SK-N-SH (cell line): ENCODE measurements around the gene ADIPOR2. TPM values are rescaled to one million over a fixed set of nuclear protein-coding genes. Genes with fewer than 3 reads are reported as not detected.
A peak's percentile ranks its signal among the peaks of the same experiment; 100 is the strongest.

ENCODE experiments used
- CTCF ChIA-PET: fragments of 300-600, 350-600 bp; formaldehyde crosslinking; extraction: SDS; loops from one replicate; lab custom pipeline; 2021; lab: Yijun Ruan, JAX
- POLR2A ChIA-PET: fragments of 350-600 bp; sonication (Branson Sonifier 250); formaldehyde crosslinking; extraction: SDS; loops from one replicate; lab custom pipeline; 2020; ENCODE audit warnings: antibody characterized with exemption, inconsistent platforms; lab: Yijun Ruan, JAX
- DNase-seq: peaks from one replicate; pipeline ENCODE4 v3.0.0; 2012
- H2AFZ ChIP-seq: fragments of 200-600 bp; sonication (generic); 2 replicates; pipeline ENCODE4 v1.8.1; 2016; ENCODE audit warnings: antibody characterized with exemption, mild to moderate bottlenecking, low read depth
- H3F3A ChIP-seq: fragments of 200-600 bp; sonication (generic); replicated peaks from 2 replicates; pipeline ENCODE3; 2016; ENCODE audit warnings: antibody characterized with exemption, mild to moderate bottlenecking; ENCODE audit not compliant: insufficient read depth
- H3K27ac ChIP-seq, 2 experiments: fragments of 200-500 bp in 1 of 2; fragments of 200-600 bp in 1 of 2; sonication (Bioruptor generic) in 1 of 2; sonication (generic), shearing (Covaris generic) in 1 of 2; 2 replicates each; pipeline versions ENCODE4 v1.5.1 to v1.6.1; 2014 to 2016; ENCODE audit warnings: low read depth in 2 of 2, inconsistent platforms in 1 of 2, low read length in 1 of 2, mild to moderate bottlenecking in 1 of 2, mixed read lengths in 1 of 2
- H3K27me3 ChIP-seq: fragments of 200-600 bp; sonication (generic), shearing (Covaris generic); 2 replicates; pipeline ENCODE4 v1.6.1; 2016; ENCODE audit warnings: mixed run types; ENCODE audit not compliant: insufficient read depth
- H3K36me3 ChIP-seq, 2 experiments: fragments of 200-500 bp in 1 of 2; fragments of 200-600 bp in 1 of 2; sonication (Bioruptor generic) in 1 of 2; sonication (generic) in 1 of 2; replicated peaks in 1 of 2; 2 replicates each; pipeline versions ENCODE3 to v1.5.1; 2014 to 2016; ENCODE audit warnings: low read length in 1 of 2, mild to moderate bottlenecking in 1 of 2; ENCODE audit not compliant: insufficient read depth in 2 of 2, control insufficient read depth in 1 of 2
- H3K4me1 ChIP-seq, 2 experiments: fragments of 200-500 bp in 1 of 2; fragments of 200-600 bp in 1 of 2; sonication (Bioruptor generic) in 1 of 2; sonication (generic), shearing (Covaris generic) in 1 of 2; 2 replicates each; pipeline versions ENCODE4 v1.5.1 to v1.6.1; 2014 to 2016; ENCODE audit warnings: low read depth in 1 of 2, low read length in 1 of 2, mixed run types in 1 of 2; ENCODE audit not compliant: insufficient read depth in 2 of 2, control insufficient read depth in 1 of 2
- H3K4me2 ChIP-seq: fragments of 200-600 bp; sonication (generic), shearing (Covaris generic); 2 replicates; pipeline ENCODE4 v1.6.1; 2017; ENCODE audit warnings: mixed run types
- H3K4me3 ChIP-seq, 2 experiments: fragments of 200-500 bp in 1 of 2; fragments of 200-600 bp in 1 of 2; sonication (Bioruptor generic) in 1 of 2; sonication (generic), shearing (Covaris generic) in 1 of 2; 2 replicates each; pipeline versions ENCODE4 v1.5.1 to v1.8.1; 2014 to 2016; ENCODE audit warnings: low read depth in 2 of 2, inconsistent platforms in 1 of 2, low read length in 1 of 2, mild to moderate bottlenecking in 1 of 2, mixed read lengths in 1 of 2, moderate library complexity in 1 of 2
- H3K79me2 ChIP-seq: fragments of 200-600 bp; sonication (generic); 2 replicates; pipeline ENCODE4 v1.8.1; 2017; ENCODE audit warnings: mild to moderate bottlenecking; ENCODE audit not compliant: insufficient read depth
- H3K9ac ChIP-seq: fragments of 200-600 bp; sonication (generic); 2 replicates; pipeline ENCODE4 v1.6.1; 2017; ENCODE audit warnings: mixed run types
- H3K9me2 ChIP-seq: fragments of 200-600 bp; sonication (generic); 2 replicates; pipeline ENCODE4 v1.6.1; 2017; ENCODE audit warnings: mixed run types
- H3K9me3 ChIP-seq: fragments of 200-600 bp; sonication (generic); 2 replicates; pipeline ENCODE4 v1.6.1; 2017; ENCODE audit warnings: mixed run types, mild to moderate bottlenecking, moderate library complexity
- H4K20me1 ChIP-seq: fragments of 200-600 bp; sonication (generic); 2 replicates; pipeline ENCODE4 v1.6.1; 2017; ENCODE audit warnings: mild to moderate bottlenecking, mixed run types; ENCODE audit not compliant: insufficient read depth
- EZH2phosphoT487 ChIP-seq: fragments of 200-600 bp; sonication (generic); IDR thresholded peaks from 2 replicates; pipeline ENCODE4 v1.6.1; 2017; ENCODE audit warnings: low read depth, mixed run types, mild to moderate bottlenecking, antibody characterized with exemption, moderate library complexity, borderline replicate concordance
- FOXJ3 ChIP-seq: sonication (generic); formaldehyde crosslinking; IDR thresholded peaks from 2 replicates; pipeline ENCODE4 v1.5.1; 2020; ENCODE audit warnings: mild to moderate bottlenecking, missing genetic modification reagents
- MXI1 ChIP-seq: IDR thresholded peaks from 2 replicates; pipeline ENCODE4 v1.6.1; 2012; ENCODE audit warnings: mild to moderate bottlenecking, low read depth, low read length, improper control_type of control experiment
- RAD21 ChIP-seq: IDR thresholded peaks from 2 replicates; pipeline ENCODE4 v1.6.1; 2012; ENCODE audit warnings: mild to moderate bottlenecking, low read length
- RCOR1 ChIP-seq: fragments of 150-350 bp; IDR thresholded peaks from 2 replicates; pipeline ENCODE4 v1.6.1; 2017; ENCODE audit warnings: antibody characterized with exemption, low read length
- SMC3 ChIP-seq: IDR thresholded peaks from 2 replicates; pipeline ENCODE4 v1.6.1; 2012; ENCODE audit warnings: low read depth, low read length, improper control_type of control experiment
- TEAD4 ChIP-seq: IDR thresholded peaks from 2 replicates; pipeline ENCODE4 v1.4.0; 2012; ENCODE audit warnings: mild to moderate bottlenecking, borderline replicate concordance; ENCODE audit not compliant: insufficient read depth
- WGBS: methylation state at CpG from one replicate; pipeline ENCODE4 v1.1.6; 2017; ENCODE audit warnings: low lambda C conversion rate; 5-methylcytosine and 5-hydroxymethylcytosine counted together
- polyA plus RNA-seq, 3 experiments: library from polyadenylated mRNA; depleted of rRNA; stranded (reverse); fragments of >200 nt; gene quantifications; 2 replicates each; pipeline ENCODE4 v1.2.3, GENCODE V29; 2012
- TF ChIP-seq, protein P1 (sequence below): fragments of 150-350 bp; IDR thresholded peaks from 2 replicates; pipeline ENCODE4 v1.6.1; 2017; ENCODE audit warnings: antibody characterized with exemption, low read length, low read depth, borderline replicate concordance
- TF ChIP-seq, protein P2 (sequence below): IDR thresholded peaks from 2 replicates; pipeline ENCODE4 v1.6.1; 2012; ENCODE audit warnings: mild to moderate bottlenecking, low read depth, low read length, moderate library complexity

The ADIPOR2 gene
- polyA plus RNA-seq, 1 of the 3 experiments (the other 2 are of a cell fraction) = 17.1 TPM

DNA sequence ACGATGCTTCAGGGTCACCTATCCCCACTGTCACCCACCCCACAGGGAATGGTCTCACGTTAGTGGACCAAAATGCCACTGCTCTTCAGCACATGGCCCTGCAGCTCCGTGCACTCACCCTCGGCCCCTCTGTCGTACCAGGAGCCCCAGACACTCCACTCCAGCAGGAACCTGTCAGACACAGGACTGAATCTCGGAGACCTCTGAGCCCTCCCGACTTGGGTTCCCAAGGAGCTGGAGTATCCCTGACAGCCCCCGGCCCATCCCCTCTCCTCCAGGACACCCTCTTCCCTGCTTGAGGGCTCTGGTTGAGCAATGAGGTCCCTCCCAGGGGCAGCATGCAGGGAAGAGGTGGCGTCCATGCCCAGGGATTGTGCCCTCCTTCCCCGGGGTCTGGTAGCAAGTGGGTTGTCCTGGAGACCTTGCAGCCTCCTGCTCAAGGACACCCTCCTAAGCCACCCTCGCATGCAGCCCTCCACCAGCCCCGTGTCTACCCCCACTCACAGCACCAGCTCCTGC, 109.1 kb downstream of the ADIPOR2 start (continued):
- TF ChIP-seq, protein P1, sequence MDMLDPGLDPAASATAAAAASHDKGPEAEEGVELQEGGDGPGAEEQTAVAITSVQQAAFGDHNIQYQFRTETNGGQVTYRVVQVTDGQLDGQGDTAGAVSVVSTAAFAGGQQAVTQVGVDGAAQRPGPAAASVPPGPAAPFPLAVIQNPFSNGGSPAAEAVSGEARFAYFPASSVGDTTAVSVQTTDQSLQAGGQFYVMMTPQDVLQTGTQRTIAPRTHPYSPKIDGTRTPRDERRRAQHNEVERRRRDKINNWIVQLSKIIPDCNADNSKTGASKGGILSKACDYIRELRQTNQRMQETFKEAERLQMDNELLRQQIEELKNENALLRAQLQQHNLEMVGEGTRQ = no peak
- no peak for TF ChIP-seq RCOR1
- TF ChIP-seq, protein P2, sequence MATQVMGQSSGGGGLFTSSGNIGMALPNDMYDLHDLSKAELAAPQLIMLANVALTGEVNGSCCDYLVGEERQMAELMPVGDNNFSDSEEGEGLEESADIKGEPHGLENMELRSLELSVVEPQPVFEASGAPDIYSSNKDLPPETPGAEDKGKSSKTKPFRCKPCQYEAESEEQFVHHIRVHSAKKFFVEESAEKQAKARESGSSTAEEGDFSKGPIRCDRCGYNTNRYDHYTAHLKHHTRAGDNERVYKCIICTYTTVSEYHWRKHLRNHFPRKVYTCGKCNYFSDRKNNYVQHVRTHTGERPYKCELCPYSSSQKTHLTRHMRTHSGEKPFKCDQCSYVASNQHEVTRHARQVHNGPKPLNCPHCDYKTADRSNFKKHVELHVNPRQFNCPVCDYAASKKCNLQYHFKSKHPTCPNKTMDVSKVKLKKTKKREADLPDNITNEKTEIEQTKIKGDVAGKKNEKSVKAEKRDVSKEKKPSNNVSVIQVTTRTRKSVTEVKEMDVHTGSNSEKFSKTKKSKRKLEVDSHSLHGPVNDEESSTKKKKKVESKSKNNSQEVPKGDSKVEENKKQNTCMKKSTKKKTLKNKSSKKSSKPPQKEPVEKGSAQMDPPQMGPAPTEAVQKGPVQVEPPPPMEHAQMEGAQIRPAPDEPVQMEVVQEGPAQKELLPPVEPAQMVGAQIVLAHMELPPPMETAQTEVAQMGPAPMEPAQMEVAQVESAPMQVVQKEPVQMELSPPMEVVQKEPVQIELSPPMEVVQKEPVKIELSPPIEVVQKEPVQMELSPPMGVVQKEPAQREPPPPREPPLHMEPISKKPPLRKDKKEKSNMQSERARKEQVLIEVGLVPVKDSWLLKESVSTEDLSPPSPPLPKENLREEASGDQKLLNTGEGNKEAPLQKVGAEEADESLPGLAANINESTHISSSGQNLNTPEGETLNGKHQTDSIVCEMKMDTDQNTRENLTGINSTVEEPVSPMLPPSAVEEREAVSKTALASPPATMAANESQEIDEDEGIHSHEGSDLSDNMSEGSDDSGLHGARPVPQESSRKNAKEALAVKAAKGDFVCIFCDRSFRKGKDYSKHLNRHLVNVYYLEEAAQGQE = no peak

DNA sequence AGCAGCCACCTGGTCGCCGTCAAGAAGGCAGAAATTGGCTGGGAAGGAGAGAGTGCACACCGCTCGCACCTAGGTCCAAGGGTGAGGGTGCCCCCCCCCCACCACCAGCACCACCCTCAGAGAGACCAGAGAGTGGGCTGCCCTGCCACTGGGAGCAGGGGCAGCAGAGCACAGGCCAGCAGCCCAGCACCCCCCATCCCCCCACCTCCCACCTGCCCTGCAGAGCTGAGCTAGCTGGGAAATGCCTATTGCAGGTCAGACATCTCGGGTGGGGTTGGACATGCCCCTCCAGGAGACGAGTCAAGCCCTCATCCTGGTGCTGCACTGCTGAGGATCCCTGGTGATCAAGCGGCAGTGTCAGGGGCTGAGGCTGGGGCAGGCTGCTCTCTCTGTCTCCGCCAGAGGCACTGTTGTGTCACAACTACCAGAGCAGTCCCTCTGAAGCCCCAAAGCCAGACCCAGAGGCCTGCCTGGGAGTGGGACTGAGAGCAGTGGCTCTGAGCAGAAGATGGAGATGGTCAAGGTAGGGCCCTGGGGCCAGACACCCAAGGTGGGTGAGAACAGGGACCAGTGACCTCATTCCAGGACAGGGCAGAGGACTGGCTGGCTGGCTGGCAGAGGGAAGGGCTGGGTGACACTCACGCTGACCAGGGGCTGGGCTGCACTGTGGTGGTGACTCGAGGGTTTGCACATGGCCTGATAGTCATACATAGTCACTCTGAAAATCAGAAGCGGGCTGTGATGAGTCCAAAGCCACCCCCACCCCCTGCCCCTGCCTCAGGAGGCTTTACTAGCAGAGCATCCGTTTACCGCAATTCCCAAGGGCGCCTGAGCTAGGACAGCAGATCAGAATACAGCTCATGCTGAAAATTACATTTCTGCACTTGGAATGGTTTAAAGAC, 109.8 kb downstream of the ADIPOR2 start:
- no peak overlapping the region for H3K9ac ChIP-seq
- H3K9me3 ChIP-seq = no peaks in the 10 kb centered on the region
- H3K4me3 ChIP-seq = no peak overlapping the region
- no peak overlapping the region for H2AFZ ChIP-seq
- no peaks in the 10 kb centered on the region for H3K9me2 ChIP-seq
- no peaks in the 10 kb centered on the region for H4K20me1 ChIP-seq
- ChIA-PET POLR2A (no interaction called here), CTCF (interaction anchor here (0.8 to 17.5 kb wide), 10 partner anchors 9 to 786 kb away, joined by 3 to 349 read pairs (median 4); partner anchors contain the start of gene LRTM2)
- H3F3A ChIP-seq = no peaks in the 10 kb centered on the region
- H3K4me1 ChIP-seq = peaks cover 0 to 34% of the 10 kb centered on the region in 2 experiments; a peak in 1 of 4 replicates
- no peak for TF ChIP-seq RCOR1
- TF ChIP-seq TEAD4 = no peak
- TF ChIP-seq EZH2phosphoT487 = no peak
- TF ChIP-seq MXI1 = 0 out of 2 replicates have a peak, but pooled peaks have one; percentile 11
- peak; percentile 57 for TF ChIP-seq RAD21
- no peak for TF ChIP-seq FOXJ3 (CRISPR knock-in tag)
- peak; percentile 21; the same call in 1 of the 2 replicates for TF ChIP-seq SMC3
- H3K27me3 ChIP-seq = no peaks in the 10 kb centered on the region
- no peaks in the 10 kb centered on the region for H3K79me2 ChIP-seq
- no peaks in the 10 kb centered on the region for H3K36me3 ChIP-seq
- 71% methylated on average over 4 of the region's 14 CpGs for whole genome bisulfite sequencing
- peak; percentile 68 for DNase-seq
- H3K27ac ChIP-seq = peak overlapping the region in 1 of 2 experiments; percentile 12; a peak in 1 of 4 replicates
- no peak overlapping the region for H3K4me2 ChIP-seq
